CD14-positive monocyte (primary cell): ENCODE measurements around the gene HTR7. TPM values are rescaled to one million over a fixed set of nuclear protein-coding genes. Genes with fewer than 3 reads are reported as not detected.

Experiments used
- DNase-seq, 3 donors: peaks; one replicate each; pipeline ENCODE4 v3.0.0-alpha.2; 2011 to 2022
- H2AFZ ChIP-seq: 2 replicates; pipeline ENCODE4 v1.6.0; 2012; ENCODE audit warnings: mild to moderate bottlenecking, low read depth, low read length, inconsistent platforms; ENCODE audit not compliant: insufficient read depth, poor library complexity, severe bottlenecking
- H3K27ac ChIP-seq, 2 donors: 1 replicate in 1 of 2; 2 replicates in 1 of 2; pipeline ENCODE4 v1.5.1; 2012 to 2013; ENCODE audit warnings: low read length in 2 of 2, control low read depth in 1 of 2, inconsistent platforms in 1 of 2, low read depth in 1 of 2, mild to moderate bottlenecking in 1 of 2
- H3K27me3 ChIP-seq, 2 donors: one replicate each; pipeline versions ENCODE4 v1.6.0 to v1.6.1; 2011 to 2013; ENCODE audit warnings: low read length in 2 of 2; ENCODE audit not compliant: control insufficient read depth in 2 of 2, insufficient read depth in 2 of 2
- H3K36me3 ChIP-seq, 2 donors: replicated peaks in 1 of 2; 1 replicate in 1 of 2; 2 replicates in 1 of 2; pipeline versions ENCODE4 v1.5.1 to v1.6.1; 2012 to 2013; ENCODE audit warnings: low read length in 2 of 2, control low read depth in 1 of 2, inconsistent platforms in 1 of 2, mild to moderate bottlenecking in 1 of 2; ENCODE audit not compliant: insufficient read depth in 2 of 2, control insufficient read depth in 1 of 2
- H3K4me1 ChIP-seq, 2 donors: 1 replicate in 1 of 2; 2 replicates in 1 of 2; pipeline versions ENCODE4 v1.5.1 to v1.6.1; 2012 to 2013; ENCODE audit warnings: low read length in 2 of 2, control low read depth in 1 of 2, inconsistent platforms in 1 of 2, mild to moderate bottlenecking in 1 of 2, moderate library complexity in 1 of 2; ENCODE audit not compliant: insufficient read depth in 2 of 2, control insufficient read depth in 1 of 2
- H3K4me2 ChIP-seq: replicated peaks from 2 replicates; pipeline ENCODE3; 2012; ENCODE audit warnings: low read length, moderate library complexity, mild to moderate bottlenecking; ENCODE audit not compliant: poor library complexity, severe bottlenecking; ENCODE audit errors: extremely low read depth
- H3K4me3 ChIP-seq, 3 experiments: fragments of 200-600 bp in 1 of 3; sonication (generic) in 1 of 3; replicated peaks in 1 of 3; 1 replicate in 2 of 3; 2 replicates in 1 of 3; pipeline ENCODE4 v1.5.1; 2011 to 2013; ENCODE audit warnings: low read length in 3 of 3, mild to moderate bottlenecking in 3 of 3, control low read depth in 2 of 3, low read depth in 2 of 3, inconsistent platforms in 1 of 3, moderate library complexity in 1 of 3
- H3K79me2 ChIP-seq: 2 replicates; pipeline ENCODE4 v1.6.0; 2012; ENCODE audit warnings: mild to moderate bottlenecking, control low read depth, inconsistent platforms, low read length, moderate library complexity; ENCODE audit not compliant: insufficient read depth
- H3K9ac ChIP-seq: 2 replicates; pipeline ENCODE4 v1.6.0; 2017; ENCODE audit warnings: low read length, mild to moderate bottlenecking; ENCODE audit not compliant: insufficient read depth, poor library complexity, severe bottlenecking
- H3K9me3 ChIP-seq, 2 donors: replicated peaks in 1 of 2; 1 replicate in 1 of 2; 2 replicates in 1 of 2; pipeline versions ENCODE4 v1.5.1 to v1.6.1; 2012 to 2013; ENCODE audit warnings: low read length in 2 of 2, control low read depth in 1 of 2; ENCODE audit not compliant: control insufficient read depth in 1 of 2, insufficient read depth in 1 of 2
- H4K20me1 ChIP-seq: 2 replicates; pipeline ENCODE4 v1.6.0; 2012; ENCODE audit warnings: mild to moderate bottlenecking, low read length, control low read depth, moderate library complexity; ENCODE audit not compliant: insufficient read depth
- H3K27ac Mint-ChIP-seq, 7 donors: one replicate each; pipeline ENCODE4 v1.8.0; 2020; ENCODE audit warnings: mild to moderate bottlenecking in 7 of 7, mixed read lengths in 7 of 7, moderate library complexity in 6 of 7, inconsistent platforms in 2 of 7
- H3K27me3 Mint-ChIP-seq, 3 donors: one replicate each; pipeline ENCODE4 v1.8.0; 2021 to 2022; ENCODE audit warnings: low read depth in 3 of 3, mild to moderate bottlenecking in 3 of 3, mixed read lengths in 3 of 3, moderate library complexity in 3 of 3, inconsistent platforms in 1 of 3
- H3K36me3 Mint-ChIP-seq, 2 donors: one replicate each; pipeline ENCODE4 v1.8.0; 2020; ENCODE audit warnings: mixed read lengths in 2 of 2, inconsistent platforms in 1 of 2, mild to moderate bottlenecking in 1 of 2
- H3K4me1 Mint-ChIP-seq: one replicate; pipeline ENCODE4 v1.8.0; 2020; ENCODE audit warnings: mild to moderate bottlenecking, mixed read lengths
- H3K4me3 Mint-ChIP-seq, 2 donors: one replicate each; pipeline ENCODE4 v1.8.0; 2020; ENCODE audit warnings: mild to moderate bottlenecking in 2 of 2, mixed read lengths in 2 of 2, moderate library complexity in 1 of 2
- H3K9me3 Mint-ChIP-seq, 7 donors: one replicate each; pipeline ENCODE4 v1.8.0; 2020 to 2022; ENCODE audit warnings: mixed read lengths in 7 of 7, mild to moderate bottlenecking in 6 of 7, moderate library complexity in 6 of 7, inconsistent platforms in 2 of 7
- WGBS: methylation state at CpG from one replicate; pipeline ENCODE4 v1.1.5; 2013; ENCODE audit warnings: missing lambda C conversion rate; ENCODE audit not compliant: insufficient coverage; 5-methylcytosine and 5-hydroxymethylcytosine counted together
- intact Hi-C, 2 donors: fragments of 100-400 bp; cut with micrococcal nuclease; formaldehyde crosslinking; loops; one replicate each; pipeline versions ENCODE4 v1.15.0 to v1.15.1; 2023
- polyA plus RNA-seq, 3 donors: library from polyadenylated mRNA; depleted of rRNA in 1 of 3; unstranded in 2 of 3; stranded (reverse) in 1 of 3; fragments of 300-500 nt in 2 of 3; fragments of >200 nt in 1 of 3; fragmentation: Illumina TruSeq in 2 of 3; gene quantifications; 1 replicate in 2 of 3; 2 replicates in 1 of 3; pipeline ENCODE4 v1.2.3, GENCODE V29; 2012 to 2021
- TF ChIP-seq, protein P1 (sequence below): fragments of 200-600 bp; IDR thresholded peaks from one replicate; pipeline ENCODE4 v1.8.0; 2022; ENCODE audit warnings: antibody characterized with exemption, mild to moderate bottlenecking

The HTR7 gene
- polyA plus RNA-seq, 3 donors: 0.95 to 1.6 (median 1.1) TPM

DNA sequence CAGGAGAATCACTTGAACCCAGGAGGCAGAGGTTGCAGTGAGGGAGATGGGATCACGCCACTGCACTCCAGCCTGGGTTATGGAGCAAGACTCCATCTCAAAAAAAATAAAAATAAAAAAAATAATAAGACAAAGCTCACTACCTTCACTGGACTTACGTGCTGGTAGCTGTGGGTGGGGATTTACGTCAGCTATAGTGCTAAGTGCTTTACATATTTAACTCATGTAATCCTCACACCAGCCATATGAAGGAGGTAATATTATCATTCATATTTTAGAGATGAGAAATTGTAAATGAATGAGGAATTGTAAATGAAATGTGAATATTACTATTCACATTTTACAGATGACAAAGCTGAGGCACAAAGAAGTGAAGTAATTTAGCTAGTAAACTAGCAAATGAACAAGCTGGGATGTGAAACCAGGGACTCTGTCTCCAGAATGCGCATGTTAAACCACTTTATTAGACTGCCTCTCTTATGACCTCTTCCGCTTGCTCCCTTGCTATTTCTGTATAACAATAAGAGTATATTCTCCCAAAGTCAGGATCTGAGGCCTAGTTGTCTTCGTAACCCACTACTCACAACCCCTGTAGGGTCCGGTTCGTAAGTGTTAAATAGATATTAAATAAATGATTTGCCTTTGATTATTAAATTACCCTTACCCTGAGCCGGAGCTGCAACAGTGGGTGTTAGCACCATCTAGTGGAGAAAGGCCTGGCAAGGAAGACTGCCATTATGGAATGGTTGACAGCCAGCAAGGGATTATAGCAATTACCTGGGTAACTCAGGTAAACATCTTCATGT lies 70.2 kb downstream of the HTR7 start:
- no CpG with 5 or more reads among the region's 9 CpGs for WGBS
- H3K79me2 ChIP-seq: no peaks in the 10 kb centered on the region
- peak; percentile 8 to 27 (median 20) for DNase-seq

GRCh38 chr10:90785782-90786181 lies 72.1 kb downstream of the HTR7 start:
- TF ChIP-seq, protein P1, sequence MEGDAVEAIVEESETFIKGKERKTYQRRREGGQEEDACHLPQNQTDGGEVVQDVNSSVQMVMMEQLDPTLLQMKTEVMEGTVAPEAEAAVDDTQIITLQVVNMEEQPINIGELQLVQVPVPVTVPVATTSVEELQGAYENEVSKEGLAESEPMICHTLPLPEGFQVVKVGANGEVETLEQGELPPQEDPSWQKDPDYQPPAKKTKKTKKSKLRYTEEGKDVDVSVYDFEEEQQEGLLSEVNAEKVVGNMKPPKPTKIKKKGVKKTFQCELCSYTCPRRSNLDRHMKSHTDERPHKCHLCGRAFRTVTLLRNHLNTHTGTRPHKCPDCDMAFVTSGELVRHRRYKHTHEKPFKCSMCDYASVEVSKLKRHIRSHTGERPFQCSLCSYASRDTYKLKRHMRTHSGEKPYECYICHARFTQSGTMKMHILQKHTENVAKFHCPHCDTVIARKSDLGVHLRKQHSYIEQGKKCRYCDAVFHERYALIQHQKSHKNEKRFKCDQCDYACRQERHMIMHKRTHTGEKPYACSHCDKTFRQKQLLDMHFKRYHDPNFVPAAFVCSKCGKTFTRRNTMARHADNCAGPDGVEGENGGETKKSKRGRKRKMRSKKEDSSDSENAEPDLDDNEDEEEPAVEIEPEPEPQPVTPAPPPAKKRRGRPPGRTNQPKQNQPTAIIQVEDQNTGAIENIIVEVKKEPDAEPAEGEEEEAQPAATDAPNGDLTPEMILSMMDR: no peak
- no peak overlapping the region for H3K27ac ChIP-seq
- H2AFZ ChIP-seq: no peak overlapping the region
- no peaks in the 10 kb centered on the region for H3K9me3 ChIP-seq
- no peaks in the 10 kb centered on the region for H3K9me3 Mint-ChIP-seq
- H3K4me1 Mint-ChIP-seq: peaks cover 22% of the 10 kb centered on the region
- H3K4me3 ChIP-seq: no peak overlapping the region
- no peak overlapping the region for H3K27ac Mint-ChIP-seq
- intact Hi-C loops: no loop called here
- H3K79me2 ChIP-seq: no peaks in the 10 kb centered on the region
- no peaks in the 10 kb centered on the region for H3K27me3 Mint-ChIP-seq
- H3K36me3 Mint-ChIP-seq: no peaks in the 10 kb centered on the region
- H3K4me2 ChIP-seq: no peak overlapping the region
- peaks cover 12 to 20% of the 10 kb centered on the region in 2 donors for H3K4me1 ChIP-seq
- WGBS: 96% methylated on average over 4 of the region's 4 CpGs
- no peak for DNase-seq
- no peaks in the 10 kb centered on the region for H4K20me1 ChIP-seq
- no peak overlapping the region for H3K4me3 Mint-ChIP-seq
- H3K36me3 ChIP-seq: no peaks in the 10 kb centered on the region
- H3K27me3 ChIP-seq: no peaks in the 10 kb centered on the region
- no peak overlapping the region for H3K9ac ChIP-seq

More for the DNA sequence above, 70.2 kb downstream of the HTR7 start:
- Histone ChIP-seq H3K4me3 (no peak overlapping the region), H3K27me3 (no peaks in the 10 kb centered on the region), H4K20me1 (no peaks in the 10 kb centered on the region), H3K27ac (no peak overlapping the region), H3K9me3 (no peaks in the 10 kb centered on the region), H3K4me1 (peaks cover 12 to 20% of the 10 kb centered on the region in 2 donors), H3K4me2 (no peak overlapping the region), H2AFZ (no peak overlapping the region), H3K9ac (no peak overlapping the region), H3K36me3 (no peaks in the 10 kb centered on the region)
- peak overlapping the region in 2 of 7 donors; percentile 37 to 59 for H3K27ac Mint-ChIP-seq
- intact Hi-C loops: no loop called here
- peaks cover 0 to 1% (median 0%) of the 10 kb centered on the region in 7 donors for H3K9me3 Mint-ChIP-seq
- H3K4me1 Mint-ChIP-seq: peaks cover 22% of the 10 kb centered on the region
- H3K36me3 Mint-ChIP-seq: no peaks in the 10 kb centered on the region
- TF ChIP-seq, protein P1: peak; percentile 69
- H3K27me3 Mint-ChIP-seq: no peaks in the 10 kb centered on the region
- no peak overlapping the region for H3K4me3 Mint-ChIP-seq
